ENCODE measurements around the gene COASY.

COASY gene

GRCh38 chr17:42578282-42578869, 16.4 kb downstream of the COASY start:
- H3K36me3 ChIP-seq (ENCODE audit: insufficient read depth, insufficient read length, low read length), result peaks cover 74% of the 10 kb centered on the region
- no peaks in the 10 kb centered on the region for H3K4me1 ChIP-seq (ENCODE audit: insufficient read depth, insufficient read length)
- H3K4me3 ChIP-seq (ENCODE audit: insufficient read length, low read depth), result peak overlapping the region; percentile 94

GRCh38 chr17:42579794-42580551, 18.0 kb downstream of the COASY start:
- Histone ChIP-seq H3K9me3 (ENCODE audit: insufficient read depth, low read length) (no peaks in the 10 kb centered on the region), H3K36me3 (ENCODE audit: insufficient read depth, insufficient read length, low read length) (peaks cover 71% of the 10 kb centered on the region), H3K4me1 (ENCODE audit: insufficient read depth, insufficient read length) (no peaks in the 10 kb centered on the region), H3K4me3 (ENCODE audit: insufficient read length, low read depth) (no peak overlapping the region), H3K9ac (ENCODE audit: insufficient read length, low read depth) (no peak overlapping the region), H3K27me3 (ENCODE audit: insufficient read depth, insufficient read length) (no peaks in the 10 kb centered on the region)
- TF ChIP-seq ZNF274 (IDR thresholded peaks at IDR 0.05; ENCODE audit: low read depth, low read length), result no peak
- no peak for TF ChIP-seq YY1 (IDR thresholded peaks at IDR 0.05; ENCODE audit: insufficient read depth, insufficient read length)
- TF ChIP-seq SUZ12 (IDR thresholded peaks at IDR 0.05; ENCODE audit: extremely low read depth, insufficient read depth, insufficient read length), result no peak
- no peak for DNase-seq (ENCODE audit: low read depth, low spot score)

More at GRCh38 chr17:42578282-42578869, 16.4 kb downstream of the COASY start:
- TF ChIP-seq YY1 (IDR thresholded peaks at IDR 0.05; ENCODE audit: insufficient read depth, insufficient read length), result no peak
- TF ChIP-seq ZNF274 (IDR thresholded peaks at IDR 0.05; ENCODE audit: low read depth, low read length), result no peak
- no peak for TF ChIP-seq SUZ12 (IDR thresholded peaks at IDR 0.05; ENCODE audit: extremely low read depth, insufficient read depth, insufficient read length)
- peak; percentile 76 for DNase-seq (ENCODE audit: low read depth, low spot score)
- Histone ChIP-seq H3K27me3 (ENCODE audit: insufficient read depth, insufficient read length) (no peaks in the 10 kb centered on the region), H3K9me3 (ENCODE audit: insufficient read depth, low read length) (no peaks in the 10 kb centered on the region), H3K9ac (ENCODE audit: insufficient read length, low read depth) (peak overlapping the region; percentile 97)

DNA sequence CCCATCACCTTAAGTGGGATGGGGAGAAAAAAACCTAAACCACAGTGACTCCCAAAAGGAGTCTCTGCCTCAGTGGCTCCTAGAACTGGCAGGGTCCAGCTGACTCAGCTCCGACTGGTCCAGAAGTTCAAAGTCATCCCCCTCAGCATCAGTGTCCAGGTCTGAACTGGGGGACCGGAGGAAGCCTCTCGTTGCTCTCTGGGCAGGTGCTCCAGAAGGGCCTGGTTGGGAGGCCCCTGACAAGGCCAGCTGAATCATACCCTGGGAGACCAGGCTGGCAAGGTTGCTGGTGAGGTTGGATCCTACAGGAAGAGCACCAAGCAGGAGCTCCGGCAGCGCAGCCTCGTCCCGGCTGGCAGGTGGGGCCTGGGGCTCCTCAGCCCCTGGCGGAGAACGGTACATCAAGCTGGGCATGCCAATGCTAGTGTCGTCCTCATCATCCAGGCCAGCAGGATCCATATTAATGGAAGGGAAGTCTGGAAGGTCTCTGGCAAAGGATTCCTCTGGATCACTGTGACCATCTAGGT, 19.9 kb downstream of the COASY start:
- Histone ChIP-seq H3K9me3 (ENCODE audit: insufficient read depth, low read length) (no peaks in the 10 kb centered on the region), H3K36me3 (ENCODE audit: insufficient read depth, insufficient read length, low read length) (peaks cover 72% of the 10 kb centered on the region)
- DNase-seq (ENCODE audit: low read depth, low spot score), result no peak

GRCh38 chr17:42584880-42585279, 22.9 kb downstream of the COASY start:
- DNase-seq (ENCODE audit: low read depth, low spot score), result no peak
- TF ChIP-seq YY1 (IDR thresholded peaks at IDR 0.05; ENCODE audit: insufficient read depth, insufficient read length), result no peak
- TF ChIP-seq ZNF274 (IDR thresholded peaks at IDR 0.05; ENCODE audit: low read depth, low read length), result no peak
- no peaks in the 10 kb centered on the region for H3K9me3 ChIP-seq (ENCODE audit: insufficient read depth, low read length)
- H3K27me3 ChIP-seq (ENCODE audit: insufficient read depth, insufficient read length), result no peaks in the 10 kb centered on the region
- no peaks in the 10 kb centered on the region for H3K4me1 ChIP-seq (ENCODE audit: insufficient read depth, insufficient read length)
- H3K4me3 ChIP-seq (ENCODE audit: insufficient read length, low read depth), result no peak overlapping the region
- no peak overlapping the region for H3K9ac ChIP-seq (ENCODE audit: insufficient read length, low read depth)
- H3K36me3 ChIP-seq (ENCODE audit: insufficient read depth, insufficient read length, low read length), result peaks cover 84% of the 10 kb centered on the region

More for the DNA sequence above, 19.9 kb downstream of the COASY start:
- H3K27me3 ChIP-seq (ENCODE audit: insufficient read depth, insufficient read length), result no peaks in the 10 kb centered on the region
- TF ChIP-seq ZNF274 (IDR thresholded peaks at IDR 0.05; ENCODE audit: low read depth, low read length) (no peak), YY1 (IDR thresholded peaks at IDR 0.05; ENCODE audit: insufficient read depth, insufficient read length) (no peak), SUZ12 (IDR thresholded peaks at IDR 0.05; ENCODE audit: extremely low read depth, insufficient read depth, insufficient read length) (no peak)
- no peak overlapping the region for H3K9ac ChIP-seq (ENCODE audit: insufficient read length, low read depth)
- H3K4me1 ChIP-seq (ENCODE audit: insufficient read depth, insufficient read length), result no peaks in the 10 kb centered on the region
- no peak overlapping the region for H3K4me3 ChIP-seq (ENCODE audit: insufficient read length, low read depth)

DNA sequence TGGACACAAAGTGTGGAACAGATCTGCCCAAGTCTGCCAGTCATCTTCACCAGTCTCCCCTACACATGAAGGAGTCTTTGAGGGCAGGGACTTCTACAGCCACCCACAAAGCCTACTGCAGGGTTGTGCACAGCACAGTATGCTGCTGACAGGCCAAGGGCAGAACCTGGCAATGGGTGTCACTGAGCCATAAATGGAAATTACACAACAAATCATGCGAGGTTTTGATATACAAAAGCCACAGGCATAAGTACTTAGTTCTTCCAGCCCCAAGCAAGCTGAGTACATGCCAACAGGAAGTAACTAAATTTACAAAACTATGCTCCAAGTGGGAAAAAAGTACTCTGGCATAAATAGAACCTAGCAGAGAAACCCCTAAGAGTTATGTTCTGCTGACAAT, 23.4 kb downstream of the COASY start:
- TF ChIP-seq YY1 (IDR thresholded peaks at IDR 0.05; ENCODE audit: insufficient read depth, insufficient read length) (no peak), ZNF274 (IDR thresholded peaks at IDR 0.05; ENCODE audit: low read depth, low read length) (no peak), SUZ12 (IDR thresholded peaks at IDR 0.05; ENCODE audit: extremely low read depth, insufficient read depth, insufficient read length) (no peak)
- Histone ChIP-seq H3K4me1 (ENCODE audit: insufficient read depth, insufficient read length) (no peaks in the 10 kb centered on the region), H3K27me3 (ENCODE audit: insufficient read depth, insufficient read length) (no peaks in the 10 kb centered on the region), H3K4me3 (ENCODE audit: insufficient read length, low read depth) (no peak overlapping the region), H3K36me3 (ENCODE audit: insufficient read depth, insufficient read length, low read length) (peaks cover 83% of the 10 kb centered on the region), H3K9me3 (ENCODE audit: insufficient read depth, low read length) (no peaks in the 10 kb centered on the region), H3K9ac (ENCODE audit: insufficient read length, low read depth) (no peak overlapping the region)
- DNase-seq (ENCODE audit: low read depth, low spot score), result no peak

- H3K9ac ChIP-seq (ENCODE audit: insufficient read length, low read depth), result no peak overlapping the region
- no peak for DNase-seq (ENCODE audit: low read depth, low spot score)
- H3K4me3 ChIP-seq (ENCODE audit: insufficient read length, low read depth), result no peak overlapping the region
- no peaks in the 10 kb centered on the region for H3K27me3 ChIP-seq (ENCODE audit: insufficient read depth, insufficient read length)
- peaks cover 84% of the 10 kb centered on the region for H3K36me3 ChIP-seq (ENCODE audit: insufficient read depth, insufficient read length, low read length)
- H3K4me1 ChIP-seq (ENCODE audit: insufficient read depth, insufficient read length), result no peaks in the 10 kb centered on the region
- no peaks in the 10 kb centered on the region for H3K9me3 ChIP-seq (ENCODE audit: insufficient read depth, low read length)
- TF ChIP-seq ZNF274 (IDR thresholded peaks at IDR 0.05; ENCODE audit: low read depth, low read length), result no peak
- TF ChIP-seq SUZ12 (IDR thresholded peaks at IDR 0.05; ENCODE audit: extremely low read depth, insufficient read depth, insufficient read length), result no peak
These were observed 24.7 kb downstream of the COASY start for GRCh38 chr17:42586514-42587230.

- Histone ChIP-seq H3K4me3 (ENCODE audit: insufficient read length, low read depth) (no peak overlapping the region), H3K27me3 (ENCODE audit: insufficient read depth, insufficient read length) (no peaks in the 10 kb centered on the region), H3K9ac (ENCODE audit: insufficient read length, low read depth) (no peak overlapping the region), H3K9me3 (ENCODE audit: insufficient read depth, low read length) (no peaks in the 10 kb centered on the region), H3K4me1 (ENCODE audit: insufficient read depth, insufficient read length) (no peaks in the 10 kb centered on the region), H3K36me3 (ENCODE audit: insufficient read depth, insufficient read length, low read length) (peaks cover 47% of the 10 kb centered on the region)
- no peak for TF ChIP-seq ZNF274 (IDR thresholded peaks at IDR 0.05; ENCODE audit: low read depth, low read length)
- TF ChIP-seq SUZ12 (IDR thresholded peaks at IDR 0.05; ENCODE audit: extremely low read depth, insufficient read depth, insufficient read length), result no peak
- no peak for TF ChIP-seq YY1 (IDR thresholded peaks at IDR 0.05; ENCODE audit: insufficient read depth, insufficient read length)
- DNase-seq (ENCODE audit: low read depth, low spot score), result no peak
These were observed 28.9 kb downstream of the COASY start for GRCh38 chr17:42590886-42591285.
